SKM-1 (cell line): ENCODE measurements around the gene CEP57.
"Not testable (repeated sequence)": the region's sequence is repeated elsewhere in the genome, so short reads cannot be mapped to it uniquely, and the experiment has no call there.

Experiments
- DNase-seq: peaks from one replicate; lab custom pipeline; 2025; ENCODE audit not compliant: unreplicated experiment; lab: John Stamatoyannopoulos, UW

Gene CEP57

GRCh38 chr11:95854362-95854761 is 64.1 kb downstream of the CEP57 start:
- DNase-seq, result not testable (repeated sequence)

GRCh38 chr11:95860024-95860423 is 69.7 kb downstream of the CEP57 start:
- DNase-seq, result not testable (repeated sequence)

- DNase-seq, result no peak
Measured at GRCh38 chr11:95863486-95864140, 73.3 kb downstream of the CEP57 start.

GRCh38 chr11:95867105-95867504 is 76.8 kb downstream of the CEP57 start:
- DNase-seq, result no peak

- not testable (repeated sequence) for DNase-seq
Measured at GRCh38 chr11:95870877-95871276, 80.6 kb downstream of the CEP57 start.

GRCh38 chr11:95877291-95877690 is 87.0 kb downstream of the CEP57 start:
- DNase-seq, result no peak
